Colonic mucosa (tissue), 4 donors: ENCODE measurements around the gene KCNA2. TPM values are rescaled to one million over a fixed set of nuclear protein-coding genes. Genes with fewer than 3 reads are reported as not detected.

ENCODE experiments used
- DNase-seq: peaks from one replicate; pipeline ENCODE4 v3.0.0-alpha.2; 2020
- H3K27ac ChIP-seq: fragments of 200-600 bp; one replicate; pipeline ENCODE4 v1.8.0; 2021
- H3K27me3 ChIP-seq: fragments of 200-600 bp; one replicate; pipeline ENCODE4 v1.8.0; 2021
- H3K36me3 ChIP-seq: fragments of 200-600 bp; one replicate; pipeline ENCODE4 v1.8.0; 2021
- H3K4me1 ChIP-seq: fragments of 200-600 bp; one replicate; pipeline ENCODE4 v1.8.0; 2021; ENCODE audit warnings: mild to moderate bottlenecking
- H3K4me3 ChIP-seq: fragments of 200-600 bp; one replicate; pipeline ENCODE4 v1.8.0; 2021
- H3K9ac ChIP-seq, 2 donors: one replicate each; pipeline ENCODE4 v1.7.0; 2013; ENCODE audit warnings: control low read depth in 2 of 2, low read depth in 2 of 2, low read length in 2 of 2
- H3K9me3 ChIP-seq: fragments of 200-600 bp; one replicate; pipeline ENCODE4 v1.8.0; 2021
- intact Hi-C: fragments of 100-400 bp; cut with DNase I; formaldehyde crosslinking; loops from one replicate; pipeline ENCODE4 v1.14.1; 2022
- total RNA-seq, 2 donors: library from RNA; stranded (reverse); fragmentation: NEBNext Ultra II Directional in 1 of 2; extraction: Animal tissue kit (Norgen Biotek cat#: 25700) in 1 of 2; gene quantifications; one replicate each; pipeline ENCODE4 v1.2.1, GENCODE V29; 2021
- TF ChIP-seq, protein P1 (sequence below): fragments of 200-600 bp; IDR thresholded peaks from one replicate; pipeline ENCODE4 v1.8.0; 2022; ENCODE audit warnings: antibody characterized with exemption, mild to moderate bottlenecking
- donor health status: healthy.
- donor health status: DM: no; HTN: no; CAD: no.
- donor health status: DM: no; HTN: no; CAD: no.

KCNA2 gene
- total RNA-seq, 2 donors from 2014 or later, result 0.17 to 0.61 TPM

GRCh38 chr1:110581682-110582145 is 24.4 kb downstream of the KCNA2 start:
- TF ChIP-seq, protein P1, sequence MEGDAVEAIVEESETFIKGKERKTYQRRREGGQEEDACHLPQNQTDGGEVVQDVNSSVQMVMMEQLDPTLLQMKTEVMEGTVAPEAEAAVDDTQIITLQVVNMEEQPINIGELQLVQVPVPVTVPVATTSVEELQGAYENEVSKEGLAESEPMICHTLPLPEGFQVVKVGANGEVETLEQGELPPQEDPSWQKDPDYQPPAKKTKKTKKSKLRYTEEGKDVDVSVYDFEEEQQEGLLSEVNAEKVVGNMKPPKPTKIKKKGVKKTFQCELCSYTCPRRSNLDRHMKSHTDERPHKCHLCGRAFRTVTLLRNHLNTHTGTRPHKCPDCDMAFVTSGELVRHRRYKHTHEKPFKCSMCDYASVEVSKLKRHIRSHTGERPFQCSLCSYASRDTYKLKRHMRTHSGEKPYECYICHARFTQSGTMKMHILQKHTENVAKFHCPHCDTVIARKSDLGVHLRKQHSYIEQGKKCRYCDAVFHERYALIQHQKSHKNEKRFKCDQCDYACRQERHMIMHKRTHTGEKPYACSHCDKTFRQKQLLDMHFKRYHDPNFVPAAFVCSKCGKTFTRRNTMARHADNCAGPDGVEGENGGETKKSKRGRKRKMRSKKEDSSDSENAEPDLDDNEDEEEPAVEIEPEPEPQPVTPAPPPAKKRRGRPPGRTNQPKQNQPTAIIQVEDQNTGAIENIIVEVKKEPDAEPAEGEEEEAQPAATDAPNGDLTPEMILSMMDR, result no peak

GRCh38 chr1:110580244-110580643 is 25.9 kb downstream of the KCNA2 start:
- DNase-seq, result no peak
- Histone ChIP-seq H3K4me1 (no peaks in the 10 kb centered on the region), H3K27ac (no peak overlapping the region), H3K4me3 (no peak overlapping the region), H3K27me3 (no peaks in the 10 kb centered on the region), H3K9me3 (no peaks in the 10 kb centered on the region), H3K36me3 (no peaks in the 10 kb centered on the region), H3K9ac (no peak overlapping the region)
- intact Hi-C loops, result no loop called here
- TF ChIP-seq, protein P1, result no peak

More at GRCh38 chr1:110581682-110582145, 24.4 kb downstream of the KCNA2 start:
- H3K9ac ChIP-seq, result no peak overlapping the region
- no peak overlapping the region for H3K4me3 ChIP-seq
- H3K27ac ChIP-seq, result no peak overlapping the region
- intact Hi-C loops, result no loop called here
- H3K27me3 ChIP-seq, result no peaks in the 10 kb centered on the region
- H3K9me3 ChIP-seq, result no peaks in the 10 kb centered on the region
- no peaks in the 10 kb centered on the region for H3K36me3 ChIP-seq
- H3K4me1 ChIP-seq, result no peaks in the 10 kb centered on the region
- no peak for DNase-seq

DNA sequence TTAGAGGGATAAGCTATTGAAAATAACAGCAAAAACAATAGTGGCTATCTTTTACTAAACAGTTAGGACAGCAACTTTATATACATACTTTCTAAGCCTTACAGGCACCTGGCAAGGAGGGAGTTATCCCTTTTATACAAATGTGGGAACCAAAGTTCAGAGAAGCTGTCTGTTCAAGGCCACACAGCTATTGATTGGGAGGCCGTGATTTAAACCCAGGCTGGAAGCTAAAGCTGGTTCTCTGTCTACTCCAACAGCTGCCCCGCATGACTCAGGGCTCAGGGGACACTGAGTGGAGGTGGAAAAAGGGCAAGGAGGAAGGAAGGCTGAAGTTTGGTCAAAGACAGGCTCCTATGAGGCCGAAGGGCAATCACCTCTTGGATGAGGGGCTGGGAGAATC is 26.7 kb downstream of the KCNA2 start:
- Histone ChIP-seq H3K27me3 (no peaks in the 10 kb centered on the region), H3K36me3 (no peaks in the 10 kb centered on the region), H3K27ac (no peak overlapping the region), H3K4me3 (no peak overlapping the region), H3K4me1 (no peaks in the 10 kb centered on the region), H3K9me3 (no peaks in the 10 kb centered on the region), H3K9ac (no peak overlapping the region)
- intact Hi-C loops, result no loop called here
- DNase-seq, result no peak
- TF ChIP-seq, protein P1, result no peak

DNA sequence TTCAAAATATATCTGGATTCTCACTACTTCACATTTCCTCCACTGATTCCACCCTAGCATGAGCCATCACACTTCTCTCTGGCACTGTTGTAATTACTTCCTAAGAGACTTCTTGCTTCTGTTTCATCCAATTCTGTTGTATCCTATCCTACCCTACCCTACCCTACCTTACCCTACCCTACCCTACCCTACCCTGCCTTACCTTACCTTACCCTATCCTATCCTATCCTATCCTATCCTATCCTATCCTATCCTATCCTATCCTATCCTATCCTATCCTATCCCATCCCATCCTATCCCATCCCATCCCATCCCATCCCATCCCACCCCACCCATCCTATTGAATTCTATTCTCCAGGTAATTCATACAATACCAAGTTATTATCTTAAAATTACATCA is 29.7 kb downstream of the KCNA2 start:
- intact Hi-C loops, result no loop called here
- H3K9ac ChIP-seq, result no peak overlapping the region
- no peaks in the 10 kb centered on the region for H3K36me3 ChIP-seq
- H3K9me3 ChIP-seq, result no peaks in the 10 kb centered on the region
- DNase-seq, result no peak
- no peak overlapping the region for H3K27ac ChIP-seq
- no peaks in the 10 kb centered on the region for H3K27me3 ChIP-seq
- H3K4me1 ChIP-seq, result no peaks in the 10 kb centered on the region
- TF ChIP-seq, protein P1, result no peak
- no peak overlapping the region for H3K4me3 ChIP-seq

- TF ChIP-seq, protein P1, result no peak
- no peak for DNase-seq
- H3K9ac ChIP-seq, result no peak overlapping the region
- no peaks in the 10 kb centered on the region for H3K9me3 ChIP-seq
- H3K4me1 ChIP-seq, result no peaks in the 10 kb centered on the region
- intact Hi-C loops, result no loop called here
- no peaks in the 10 kb centered on the region for H3K27me3 ChIP-seq
- no peak overlapping the region for H3K27ac ChIP-seq
- no peaks in the 10 kb centered on the region for H3K36me3 ChIP-seq
- H3K4me3 ChIP-seq, result no peak overlapping the region
Measured at GRCh38 chr1:110573314-110573713, 32.8 kb downstream of the KCNA2 start.
